ENCODE results near the gene FAM241B. TPM values are rescaled to one million over a fixed set of nuclear protein-coding genes. Genes with fewer than 3 reads are reported as not detected.

Gene FAM241B
- total RNA-seq, 1 experiment from 2014 or later: 13.7 TPM

- Histone ChIP-seq H3K14ac (ENCODE audit: insufficient read depth, low read length) (no peak overlapping the region), H4K91ac (ENCODE audit: insufficient read length, low read depth, low read length) (no peak overlapping the region), H3K4me2 (ENCODE audit: insufficient read depth, insufficient read length, low read length) (no peak overlapping the region), H3K4me1 (ENCODE audit: insufficient read depth, low read length) (peaks cover 2% of the 10 kb centered on the region; the same call in 1 of the 2 replicates), H3K27ac (ENCODE audit: insufficient read length, low read depth, low read length) (no peak overlapping the region), H4K8ac (replicated peaks; ENCODE audit: insufficient read length, low read depth, low read length) (no peak overlapping the region), H3K23ac (ENCODE audit: insufficient read length, low read depth, low read length) (no peak overlapping the region), H2AFZ (ENCODE audit: low read length) (no peak overlapping the region), H3K56ac (ENCODE audit: insufficient read length, low read depth, low read length) (no peak overlapping the region), H2BK12ac (ENCODE audit: insufficient read length, low read depth, low read length) (no peak overlapping the region), H3K27me3 (ENCODE audit: insufficient read depth, low read length) (no peaks in the 10 kb centered on the region), H3K18ac (ENCODE audit: insufficient read length, low read depth, low read length) (no peak overlapping the region), H4K20me1 (ENCODE audit: control insufficient read depth, insufficient read depth, insufficient read length) (no peaks in the 10 kb centered on the region), H2BK20ac (ENCODE audit: low read depth, low read length, poor library complexity, severe bottlenecking) (no peak overlapping the region), H3K79me1 (ENCODE audit: insufficient read depth, low read depth, low read length, poor library complexity, severe bottlenecking) (no peaks in the 10 kb centered on the region), H3K23me2 (ENCODE audit: insufficient read length, low read depth, low read length, poor library complexity, severe bottlenecking) (no peaks in the 10 kb centered on the region), H2AK5ac (ENCODE audit: insufficient read length, low read length) (no peak overlapping the region), H2BK5ac (ENCODE audit: insufficient read length, low read length) (no peak overlapping the region), H3K4ac (ENCODE audit: low read depth, low read length) (no peak overlapping the region), H3K9ac (ENCODE audit: extremely low read depth, insufficient read length, low read length) (no peak overlapping the region), H2BK15ac (ENCODE audit: low read depth, low read length) (no peak overlapping the region), H3T11ph (ENCODE audit: low read length) (no peak overlapping the region), H4K5ac (ENCODE audit: insufficient read length, low read depth, low read length) (no peak overlapping the region), H2BK120ac (ENCODE audit: low read depth, low read length, poor library complexity, severe bottlenecking) (no peak overlapping the region), H3K9me3 (ENCODE audit: control insufficient read depth, low read depth, low read length) (no peaks in the 10 kb centered on the region), H3K79me2 (ENCODE audit: insufficient read depth, low read length) (no peaks in the 10 kb centered on the region)
- peaks cover 25 to 26% of the 10 kb centered on the region in 2 experiments for H3K4me1 Mint-ChIP-seq
- H3K27me3 Mint-ChIP-seq (ENCODE audit: low read depth): peaks cover 24% of the 10 kb centered on the region
- H3K4me3 Mint-ChIP-seq: no peak overlapping the region
- H3K27ac Mint-ChIP-seq: no peak overlapping the region
- no peaks in the 10 kb centered on the region for H3K36me3 Mint-ChIP-seq (ENCODE audit: insufficient read depth in 1 of 3, low read depth in 3 of 3)
- no CpG with 5 or more reads among the region's 13 CpGs for WGBS (ENCODE audit: extremely low coverage, insufficient read length, low lambda C conversion rate)
- no peaks in the 10 kb centered on the region for H3K9me3 Mint-ChIP-seq
- DNase-seq: peak; percentile 79
- TF ChIP-seq, protein P1, sequence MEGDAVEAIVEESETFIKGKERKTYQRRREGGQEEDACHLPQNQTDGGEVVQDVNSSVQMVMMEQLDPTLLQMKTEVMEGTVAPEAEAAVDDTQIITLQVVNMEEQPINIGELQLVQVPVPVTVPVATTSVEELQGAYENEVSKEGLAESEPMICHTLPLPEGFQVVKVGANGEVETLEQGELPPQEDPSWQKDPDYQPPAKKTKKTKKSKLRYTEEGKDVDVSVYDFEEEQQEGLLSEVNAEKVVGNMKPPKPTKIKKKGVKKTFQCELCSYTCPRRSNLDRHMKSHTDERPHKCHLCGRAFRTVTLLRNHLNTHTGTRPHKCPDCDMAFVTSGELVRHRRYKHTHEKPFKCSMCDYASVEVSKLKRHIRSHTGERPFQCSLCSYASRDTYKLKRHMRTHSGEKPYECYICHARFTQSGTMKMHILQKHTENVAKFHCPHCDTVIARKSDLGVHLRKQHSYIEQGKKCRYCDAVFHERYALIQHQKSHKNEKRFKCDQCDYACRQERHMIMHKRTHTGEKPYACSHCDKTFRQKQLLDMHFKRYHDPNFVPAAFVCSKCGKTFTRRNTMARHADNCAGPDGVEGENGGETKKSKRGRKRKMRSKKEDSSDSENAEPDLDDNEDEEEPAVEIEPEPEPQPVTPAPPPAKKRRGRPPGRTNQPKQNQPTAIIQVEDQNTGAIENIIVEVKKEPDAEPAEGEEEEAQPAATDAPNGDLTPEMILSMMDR (conservative IDR thresholded peaks at IDR 0.05): peak; percentile 95
Measured at GRCh38 chr10:69644658-69645295, 14.7 kb downstream of the FAM241B start.

Measured in H9 (cell line).